NCI-H2227 (cell line): Measurements from ENCODE around the gene MYRIP.
"Not testable (repeated sequence)": the region's sequence is repeated elsewhere in the genome, so short reads cannot be mapped to it uniquely, and the experiment has no call there.

Experiments used
- DNase-seq: peaks from one replicate; lab custom pipeline; 2025; ENCODE audit not compliant: unreplicated experiment; lab: John Stamatoyannopoulos, UW

Gene MYRIP

GRCh38 chr3:40021338-40021737 is 211.9 kb downstream of the MYRIP start:
- no peak for DNase-seq

GRCh38 chr3:40022297-40022827 is 213.0 kb downstream of the MYRIP start:
- no peak for DNase-seq

- DNase-seq, result no peak
These were observed 215.1 kb downstream of the MYRIP start for GRCh38 chr3:40024526-40024925.

DNA sequence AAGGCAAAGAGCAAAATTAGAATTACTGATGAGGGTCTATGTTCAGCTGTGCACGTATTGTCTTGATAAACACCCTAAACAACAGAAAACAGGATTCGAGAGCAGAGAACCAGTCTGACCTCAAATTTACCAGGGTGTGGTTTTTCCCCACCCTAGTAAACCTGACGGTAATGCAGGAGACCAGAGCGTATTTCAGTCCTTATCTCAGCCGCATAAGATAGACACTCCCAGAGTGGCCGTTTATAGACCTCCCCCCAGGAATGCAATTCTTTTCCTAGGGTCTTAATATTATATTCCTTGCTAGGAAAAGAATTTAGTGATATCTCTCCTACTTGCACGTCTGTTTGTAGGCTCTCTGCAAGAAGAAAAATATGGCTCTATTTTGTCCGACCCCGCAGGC is 216.5 kb downstream of the MYRIP start:
- DNase-seq, result not testable (repeated sequence)

DNA sequence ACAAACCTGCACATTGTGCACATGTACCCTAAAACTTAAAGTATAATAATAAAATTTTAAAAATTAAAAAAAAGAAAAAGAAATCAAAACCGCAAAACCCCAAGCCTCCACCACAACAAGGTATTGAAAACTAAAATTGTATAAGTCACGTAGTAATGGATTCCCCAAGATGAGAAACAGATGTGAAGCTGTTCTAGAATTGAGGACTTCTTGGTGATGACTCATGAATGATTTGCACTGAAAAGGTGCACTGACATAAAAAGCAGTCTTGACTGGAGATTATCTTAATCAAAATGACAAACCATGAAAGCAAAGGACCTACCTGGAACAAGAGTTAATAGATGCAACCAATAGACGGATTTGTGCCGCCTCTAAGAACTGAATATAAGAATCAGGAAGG is 225.8 kb downstream of the MYRIP start:
- DNase-seq, result no peak

GRCh38 chr3:40037582-40037981 is 228.2 kb downstream of the MYRIP start:
- no peak for DNase-seq

GRCh38 chr3:40042752-40043443 is 233.5 kb downstream of the MYRIP start:
- no peak for DNase-seq

DNA sequence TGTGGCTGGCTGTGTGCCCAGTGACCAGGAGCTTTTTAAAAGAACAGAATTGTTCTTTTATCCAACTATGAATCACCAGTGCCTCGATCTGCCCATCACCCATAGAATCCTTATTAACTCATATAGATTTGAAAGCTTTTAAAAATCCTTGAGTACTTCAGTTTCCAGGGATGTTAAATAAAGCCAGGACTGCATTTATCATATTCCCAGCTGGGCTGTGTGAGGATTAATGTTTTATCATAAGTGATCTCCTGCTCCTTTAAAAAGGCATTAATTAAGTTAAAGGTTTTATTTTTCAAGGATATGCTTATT is 234.0 kb downstream of the MYRIP start:
- DNase-seq, result no peak

GRCh38 chr3:40044487-40044886 is 235.1 kb downstream of the MYRIP start:
- DNase-seq, result no peak

GRCh38 chr3:40045051-40045450 is 235.6 kb downstream of the MYRIP start:
- DNase-seq, result no peak

DNA sequence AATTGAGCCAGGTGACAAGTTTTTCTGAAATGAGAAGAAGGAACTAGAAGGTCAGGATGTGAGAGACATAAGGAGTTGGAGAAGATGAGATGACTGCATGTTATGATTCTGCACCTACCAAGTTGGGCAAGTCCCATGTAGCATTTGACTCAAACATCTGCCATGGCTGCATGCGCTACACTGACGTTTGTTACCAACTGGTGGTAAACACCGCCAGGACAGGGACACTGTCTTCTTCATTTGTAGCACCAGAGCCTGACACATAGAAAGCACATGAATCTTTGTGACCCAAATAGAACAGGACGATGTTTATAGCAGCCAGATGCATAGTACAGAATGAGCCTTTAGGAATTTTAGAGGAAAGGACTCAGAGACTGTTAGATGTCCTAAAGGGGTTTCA is 236.7 kb downstream of the MYRIP start:
- DNase-seq, result no peak

DNA sequence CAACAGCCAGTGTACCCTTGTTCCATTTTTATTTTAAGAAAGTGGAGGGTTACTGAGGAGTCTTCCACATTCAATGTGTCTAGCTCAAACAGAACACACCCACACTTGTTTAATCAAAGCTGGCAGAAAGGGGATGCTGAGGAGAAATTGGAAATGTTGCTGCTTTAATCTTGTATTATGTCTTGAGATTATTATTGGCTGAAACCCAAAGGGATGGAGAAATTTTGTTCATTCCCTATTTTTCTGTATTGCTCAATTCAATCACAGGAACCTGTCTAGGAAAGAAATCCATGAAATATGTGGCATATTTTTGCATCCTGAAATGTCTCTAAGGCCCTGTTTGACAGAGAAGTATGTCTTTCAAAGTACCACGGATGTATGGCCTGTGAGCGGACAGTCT is 238.0 kb downstream of the MYRIP start:
- DNase-seq, result no peak

DNA sequence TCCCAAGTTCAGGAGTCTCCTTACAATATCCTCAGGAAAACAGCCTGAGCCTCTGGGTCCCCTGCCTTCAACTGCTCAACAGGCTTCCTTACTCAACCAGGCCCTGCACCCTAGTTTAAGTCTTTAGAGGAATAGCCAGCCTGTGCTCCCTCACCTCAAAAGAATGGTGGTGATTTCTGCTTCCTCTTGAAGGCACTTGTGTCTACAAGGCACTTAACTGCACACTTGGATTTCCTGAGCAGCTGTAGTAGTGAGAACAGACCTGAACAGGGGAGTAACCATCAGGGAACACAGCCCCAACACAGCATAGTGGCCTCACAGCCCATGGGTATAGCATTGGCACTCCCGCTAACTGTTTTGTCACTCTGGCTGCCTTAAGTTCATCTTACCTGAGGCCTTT is 244.3 kb downstream of the MYRIP start:
- DNase-seq, result no peak

- DNase-seq, result no peak
These were observed 245.3 kb downstream of the MYRIP start for GRCh38 chr3:40054568-40055222.

DNA sequence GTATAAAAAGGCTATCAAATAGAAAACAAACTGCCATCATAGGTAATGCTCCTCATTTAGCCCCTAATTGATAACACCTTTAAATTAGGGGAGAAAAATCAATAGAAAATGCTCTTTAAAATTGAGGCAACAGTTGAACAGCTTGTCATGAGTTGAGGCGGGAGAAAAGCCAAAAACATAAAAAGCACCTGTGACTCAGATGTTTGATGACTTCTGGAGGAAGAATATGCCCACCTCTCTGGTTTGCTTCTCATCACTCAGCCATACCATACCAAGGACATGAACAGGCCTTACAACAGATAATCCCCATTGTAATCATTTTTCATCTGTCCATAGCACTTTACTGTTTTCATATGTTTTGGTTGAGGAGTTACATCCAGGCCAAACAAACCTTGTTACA is 246.0 kb downstream of the MYRIP start:
- no peak for DNase-seq

- DNase-seq, result no peak
These were observed 246.5 kb downstream of the MYRIP start for GRCh38 chr3:40055956-40056355.

GRCh38 chr3:40057077-40057476 is 247.7 kb downstream of the MYRIP start:
- no peak for DNase-seq

- DNase-seq, result no peak
These were observed 248.4 kb downstream of the MYRIP start for GRCh38 chr3:40057786-40058185.

GRCh38 chr3:40068636-40069035 is 259.2 kb downstream of the MYRIP start:
- no peak for DNase-seq

- no peak for DNase-seq
These were observed 261.4 kb downstream of the MYRIP start for GRCh38 chr3:40070816-40071215.

GRCh38 chr3:40071683-40072238 is 262.4 kb downstream of the MYRIP start:
- no peak for DNase-seq

DNA sequence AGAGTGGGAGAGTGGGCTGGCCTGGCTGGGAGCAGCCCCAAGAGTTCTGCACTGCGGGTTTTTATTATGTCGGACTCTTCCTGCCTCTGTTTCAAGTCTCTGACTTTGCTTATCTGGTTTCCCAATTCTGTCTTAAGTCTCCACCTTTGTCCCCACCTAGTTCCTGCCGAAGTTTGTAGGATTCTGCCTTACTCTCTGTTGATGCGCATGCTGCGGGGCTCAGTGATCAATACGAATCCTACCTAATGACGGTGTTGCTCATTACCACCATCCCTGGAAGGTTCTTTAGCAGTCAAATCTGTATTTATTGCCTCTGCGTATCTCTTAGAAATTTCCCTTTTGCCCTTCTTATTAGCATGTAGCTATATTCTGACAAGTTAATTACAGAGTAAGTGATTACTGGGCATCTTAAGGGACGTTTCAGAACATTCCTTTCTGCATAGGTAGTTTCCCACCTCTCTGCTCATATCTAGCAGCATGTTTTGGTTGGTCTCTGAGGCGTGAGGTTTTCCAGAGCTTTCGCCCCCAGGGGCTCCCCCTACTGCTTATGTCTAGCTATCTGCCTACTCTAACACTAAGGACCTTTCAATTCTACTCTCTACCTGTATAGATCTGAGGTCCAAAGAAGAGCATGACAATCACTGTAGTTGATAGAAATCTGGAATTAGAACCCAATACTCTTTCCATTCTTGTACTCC is 264.1 kb downstream of the MYRIP start:
- no peak for DNase-seq
